GM12873 (cell line): ENCODE results near the gene NWD2.

Experiments
- TF ChIP-seq, protein P1 (sequence below): IDR thresholded peaks from 2 replicates; pipeline ENCODE4 v1.5.1; 2012; ENCODE audit warnings: low read depth, mild to moderate bottlenecking, moderate library complexity, low read length, control low read depth; ENCODE audit not compliant: insufficient read depth; ENCODE audit errors: missing control alignments

NWD2 gene

DNA sequence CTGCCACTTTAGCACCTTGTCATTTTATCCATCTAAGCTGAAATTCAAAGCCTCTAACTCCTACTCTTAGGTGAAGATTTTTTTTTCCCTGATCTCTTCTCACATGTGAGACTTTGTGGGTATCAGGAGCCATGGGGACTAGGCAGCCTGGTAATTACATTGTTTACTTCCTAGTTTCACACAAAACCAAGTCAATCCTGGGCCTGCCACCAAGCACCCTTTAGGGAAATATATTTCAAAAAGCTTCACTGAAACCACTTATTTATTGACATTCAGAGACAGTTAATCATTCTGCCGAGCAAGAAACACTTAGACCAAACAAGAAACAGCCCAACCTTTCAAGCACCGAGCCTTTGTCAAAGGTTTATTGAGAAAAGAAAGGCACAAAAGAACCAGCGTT is 241.6 kb downstream of the NWD2 start:
- TF ChIP-seq, protein P1, sequence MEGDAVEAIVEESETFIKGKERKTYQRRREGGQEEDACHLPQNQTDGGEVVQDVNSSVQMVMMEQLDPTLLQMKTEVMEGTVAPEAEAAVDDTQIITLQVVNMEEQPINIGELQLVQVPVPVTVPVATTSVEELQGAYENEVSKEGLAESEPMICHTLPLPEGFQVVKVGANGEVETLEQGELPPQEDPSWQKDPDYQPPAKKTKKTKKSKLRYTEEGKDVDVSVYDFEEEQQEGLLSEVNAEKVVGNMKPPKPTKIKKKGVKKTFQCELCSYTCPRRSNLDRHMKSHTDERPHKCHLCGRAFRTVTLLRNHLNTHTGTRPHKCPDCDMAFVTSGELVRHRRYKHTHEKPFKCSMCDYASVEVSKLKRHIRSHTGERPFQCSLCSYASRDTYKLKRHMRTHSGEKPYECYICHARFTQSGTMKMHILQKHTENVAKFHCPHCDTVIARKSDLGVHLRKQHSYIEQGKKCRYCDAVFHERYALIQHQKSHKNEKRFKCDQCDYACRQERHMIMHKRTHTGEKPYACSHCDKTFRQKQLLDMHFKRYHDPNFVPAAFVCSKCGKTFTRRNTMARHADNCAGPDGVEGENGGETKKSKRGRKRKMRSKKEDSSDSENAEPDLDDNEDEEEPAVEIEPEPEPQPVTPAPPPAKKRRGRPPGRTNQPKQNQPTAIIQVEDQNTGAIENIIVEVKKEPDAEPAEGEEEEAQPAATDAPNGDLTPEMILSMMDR: no peak

DNA sequence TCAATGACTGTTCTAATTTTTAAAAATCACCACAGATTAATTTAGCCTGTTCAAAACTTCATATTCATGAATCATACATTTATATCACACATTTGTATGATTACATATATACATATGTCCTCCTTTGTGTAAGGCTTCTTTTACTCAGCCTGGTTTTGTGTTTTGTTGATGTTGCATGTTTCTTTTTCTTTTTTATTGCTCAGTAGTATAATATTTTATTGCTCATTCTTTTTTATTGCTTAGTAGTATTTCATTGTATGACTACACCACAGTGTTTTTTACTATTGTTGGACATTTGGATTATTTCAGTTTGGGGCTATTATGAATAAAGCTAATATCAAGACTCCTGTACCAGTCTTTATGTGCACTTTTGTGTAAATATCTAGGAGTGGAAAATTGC is 243.1 kb downstream of the NWD2 start:
- TF ChIP-seq, protein P1: no peak

DNA sequence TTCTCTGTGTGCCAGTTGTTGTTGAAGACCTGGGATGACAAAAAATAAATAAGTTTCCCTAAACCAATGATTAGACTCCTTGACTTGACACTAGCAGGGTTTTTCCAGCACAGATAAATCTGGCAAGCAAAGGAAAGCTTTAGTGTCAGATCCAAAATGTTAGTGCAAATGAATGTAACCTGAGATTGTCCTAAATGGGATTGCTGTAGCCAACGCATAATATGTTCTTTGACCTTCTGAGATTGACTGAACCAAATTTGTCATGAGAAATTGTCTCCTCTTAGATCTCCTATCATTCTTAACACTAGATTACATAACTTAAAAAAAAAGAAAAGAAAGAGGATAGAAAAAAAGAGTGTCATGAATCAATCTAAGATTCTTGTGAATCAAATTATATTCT is 245.2 kb downstream of the NWD2 start:
- TF ChIP-seq, protein P1: no peak

DNA sequence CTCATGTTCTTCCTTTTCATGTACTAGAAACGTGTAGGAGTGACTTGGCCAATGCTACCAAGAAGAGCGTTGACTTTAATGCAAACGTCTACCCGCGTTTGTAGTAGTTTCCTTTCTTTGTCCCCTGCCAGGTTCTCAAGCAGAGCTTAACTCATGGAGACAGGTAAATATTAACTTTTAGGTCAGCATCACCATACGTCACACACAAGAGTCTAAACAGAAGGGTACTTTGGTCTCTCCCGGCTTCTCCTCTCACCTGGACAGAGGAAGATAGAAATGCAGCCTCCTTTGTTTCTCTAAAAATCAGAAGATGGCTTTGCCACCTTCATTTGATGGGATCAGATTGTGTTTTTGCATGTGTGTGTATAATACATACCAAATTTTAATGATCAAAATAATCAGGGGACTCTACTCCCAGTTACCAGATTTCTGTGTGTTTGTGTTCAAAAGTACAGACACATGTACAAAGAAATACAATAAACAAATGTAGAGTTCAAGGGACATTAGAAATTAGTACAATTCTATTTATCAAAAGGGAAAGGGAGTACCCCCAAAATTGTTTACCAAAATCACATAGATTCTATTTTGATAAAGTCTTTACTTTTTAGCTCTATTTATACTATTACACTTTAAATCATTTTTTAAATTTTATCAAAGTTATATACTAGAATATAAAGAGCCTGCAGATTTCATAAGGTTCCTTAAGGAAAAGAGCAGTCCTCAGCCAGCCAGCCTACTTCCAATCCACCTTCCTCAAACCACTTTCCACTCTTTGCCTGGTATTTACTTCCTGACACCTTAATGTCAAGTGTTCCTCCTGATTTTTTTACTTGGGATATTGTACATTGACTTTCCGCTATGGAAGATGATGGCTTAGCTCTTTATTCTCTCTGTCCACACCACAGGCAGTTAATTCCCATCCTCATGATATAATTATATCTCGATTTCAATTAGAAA is 246.1 kb downstream of the NWD2 start:
- TF ChIP-seq, protein P1: no peak
